Measurements from ENCODE around the gene FCER1G. TPM values are rescaled to one million over a fixed set of nuclear protein-coding genes. Genes with fewer than 3 reads are reported as not detected.

FCER1G gene
- total RNA-seq, 1 experiment from 2014 or later = 0.77 TPM

DNA sequence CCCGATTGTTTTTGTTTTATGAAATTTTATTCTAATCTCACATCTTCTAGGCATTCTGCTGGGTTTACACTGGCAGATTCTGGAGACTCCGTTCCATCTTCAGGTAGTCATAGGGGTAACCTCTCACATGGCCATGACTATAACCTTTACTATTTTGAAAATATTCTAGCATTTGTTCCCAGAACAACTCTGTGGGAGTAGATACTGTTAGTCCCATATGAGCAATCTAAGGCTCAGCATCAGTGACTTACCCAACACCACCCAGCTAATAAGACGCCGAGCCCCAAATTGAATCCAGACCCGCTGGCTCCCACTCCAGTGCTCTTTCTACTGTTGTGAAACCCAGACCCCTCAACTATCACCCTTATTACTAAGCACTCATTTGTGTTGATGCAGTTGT, 26.1 kb upstream of the FCER1G start:
- Histone ChIP-seq H3K36me3 (ENCODE audit: control insufficient read depth, insufficient read depth, low read length) (no peaks in the 10 kb centered on the region), H3K9me3 (ENCODE audit: control insufficient read depth, insufficient read depth, low read depth, low read length) (no peaks in the 10 kb centered on the region), H3K27me3 (ENCODE audit: control insufficient read depth, insufficient read depth, low read length) (no peaks in the 10 kb centered on the region), H3K27ac (ENCODE audit: low read length) (no peak overlapping the region), H3K4me3 (ENCODE audit: low read depth in 2 of 2, low read length in 2 of 2) (no peak overlapping the region), H3K4me1 (ENCODE audit: control insufficient read depth, insufficient read depth, low read length) (no peaks in the 10 kb centered on the region)
- no peak for TF ChIP-seq SIN3A (IDR thresholded peaks at IDR 0.05; ENCODE audit: borderline replicate concordance, insufficient read depth, low read depth, low read length)
- ChIA-PET POLR2A (no interaction called here), CTCF (no interaction called here)
- in situ Hi-C loops (cut with HindIII; ENCODE audit: low pct_unique_long_range_greater_than_20kb, low sequenced_read_pairs) (no loop called here), intact Hi-C loops (cut with micrococcal nuclease; ENCODE audit: unreplicated experiment) (no loop called here)
- DNase-seq (ENCODE audit: low read depth, low spot score) (no peak), ATAC-seq (no peak)
- BruUV-seq (replicated peaks) = no TSS peak

- ChIA-PET CTCF (interaction anchor here (0.8 to 1.2 kb wide), 2 partner anchors 189 to 191 kb away, joined by 3 read pairs; no protein-coding TSS in a partner anchor), POLR2A (interaction anchor here (0.5 to 0.6 kb wide), 2 partner anchors 12 to 198 kb away, joined by 4 read pairs; no protein-coding TSS in a partner anchor)
- in situ Hi-C loops (cut with HindIII; ENCODE audit: low pct_unique_long_range_greater_than_20kb, low sequenced_read_pairs) = no loop called here
- Histone ChIP-seq H3K4me3 (ENCODE audit: low read depth in 2 of 2, low read length in 2 of 2) (no peak overlapping the region), H3K36me3 (ENCODE audit: control insufficient read depth, insufficient read depth, low read length) (no peaks in the 10 kb centered on the region), H3K27ac (ENCODE audit: low read length) (no peak overlapping the region), H3K27me3 (ENCODE audit: control insufficient read depth, insufficient read depth, low read length) (no peaks in the 10 kb centered on the region), H3K4me1 (ENCODE audit: control insufficient read depth, insufficient read depth, low read length) (no peaks in the 10 kb centered on the region), H3K9me3 (ENCODE audit: control insufficient read depth, insufficient read depth, low read depth, low read length) (no peaks in the 10 kb centered on the region)
- intact Hi-C loops (cut with micrococcal nuclease; ENCODE audit: unreplicated experiment) = loop anchor here (5.0 kb wide), 1 partner anchor 181 kb away; no protein-coding TSS in a partner anchor
- no peak for TF ChIP-seq SIN3A (IDR thresholded peaks at IDR 0.05; ENCODE audit: borderline replicate concordance, insufficient read depth, low read depth, low read length)
- TF ChIP-seq CTCF (IDR thresholded peaks at IDR 0.05) = no peak
- no peak for TF ChIP-seq TCF7L2 (IDR thresholded peaks at IDR 0.05; ENCODE audit: low read depth, low read length)
- TF ChIP-seq, protein P1, sequence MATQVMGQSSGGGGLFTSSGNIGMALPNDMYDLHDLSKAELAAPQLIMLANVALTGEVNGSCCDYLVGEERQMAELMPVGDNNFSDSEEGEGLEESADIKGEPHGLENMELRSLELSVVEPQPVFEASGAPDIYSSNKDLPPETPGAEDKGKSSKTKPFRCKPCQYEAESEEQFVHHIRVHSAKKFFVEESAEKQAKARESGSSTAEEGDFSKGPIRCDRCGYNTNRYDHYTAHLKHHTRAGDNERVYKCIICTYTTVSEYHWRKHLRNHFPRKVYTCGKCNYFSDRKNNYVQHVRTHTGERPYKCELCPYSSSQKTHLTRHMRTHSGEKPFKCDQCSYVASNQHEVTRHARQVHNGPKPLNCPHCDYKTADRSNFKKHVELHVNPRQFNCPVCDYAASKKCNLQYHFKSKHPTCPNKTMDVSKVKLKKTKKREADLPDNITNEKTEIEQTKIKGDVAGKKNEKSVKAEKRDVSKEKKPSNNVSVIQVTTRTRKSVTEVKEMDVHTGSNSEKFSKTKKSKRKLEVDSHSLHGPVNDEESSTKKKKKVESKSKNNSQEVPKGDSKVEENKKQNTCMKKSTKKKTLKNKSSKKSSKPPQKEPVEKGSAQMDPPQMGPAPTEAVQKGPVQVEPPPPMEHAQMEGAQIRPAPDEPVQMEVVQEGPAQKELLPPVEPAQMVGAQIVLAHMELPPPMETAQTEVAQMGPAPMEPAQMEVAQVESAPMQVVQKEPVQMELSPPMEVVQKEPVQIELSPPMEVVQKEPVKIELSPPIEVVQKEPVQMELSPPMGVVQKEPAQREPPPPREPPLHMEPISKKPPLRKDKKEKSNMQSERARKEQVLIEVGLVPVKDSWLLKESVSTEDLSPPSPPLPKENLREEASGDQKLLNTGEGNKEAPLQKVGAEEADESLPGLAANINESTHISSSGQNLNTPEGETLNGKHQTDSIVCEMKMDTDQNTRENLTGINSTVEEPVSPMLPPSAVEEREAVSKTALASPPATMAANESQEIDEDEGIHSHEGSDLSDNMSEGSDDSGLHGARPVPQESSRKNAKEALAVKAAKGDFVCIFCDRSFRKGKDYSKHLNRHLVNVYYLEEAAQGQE (IDR thresholded peaks at IDR 0.05; ENCODE audit: insufficient read depth in 1 of 2, low read depth in 2 of 2, low read length in 1 of 2) = no peak
- TF ChIP-seq POLR2AphosphoS5 (IDR thresholded peaks at IDR 0.05; ENCODE audit: low read depth, low read length) = no peak
- DNase-seq (ENCODE audit: low read depth, low spot score) (no peak), ATAC-seq (no peak)
- no TSS peak for BruUV-seq (replicated peaks)
Observed at GRCh38 chr1:161190962-161191521, 24.1 kb upstream of the FCER1G start.

DNA sequence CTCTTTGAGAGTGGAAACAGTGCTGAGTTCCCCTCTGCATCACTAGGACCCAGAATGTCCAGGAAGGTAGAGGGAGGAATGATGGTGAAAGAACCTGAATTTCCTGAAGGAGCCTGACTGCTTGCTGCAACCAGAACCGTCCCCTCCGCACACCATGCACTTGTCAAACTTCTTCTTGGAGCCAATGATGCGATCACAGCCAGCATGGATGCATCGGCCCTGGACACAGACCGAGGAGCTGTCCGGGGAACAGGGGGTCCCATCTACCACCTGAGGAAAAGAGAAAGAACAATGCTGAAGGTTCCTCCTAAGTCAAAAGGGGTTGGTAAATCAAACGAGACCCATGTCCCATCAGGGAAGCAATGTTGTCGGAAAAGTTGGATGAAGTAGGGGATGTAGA, 23.1 kb upstream of the FCER1G start:
- CTCF ChIA-PET = interaction anchor here (0.6 to 1.2 kb wide), 3 partner anchors 34 to 190 kb away, joined by 3 to 4 read pairs (median 3); partner anchors contain the start of gene TOMM40L
- ATAC-seq = no peak
- Histone ChIP-seq H3K27ac (ENCODE audit: low read length) (no peak overlapping the region), H3K4me1 (ENCODE audit: control insufficient read depth, insufficient read depth, low read length) (no peaks in the 10 kb centered on the region), H3K36me3 (ENCODE audit: control insufficient read depth, insufficient read depth, low read length) (no peaks in the 10 kb centered on the region), H3K4me3 (ENCODE audit: low read depth in 2 of 2, low read length in 2 of 2) (no peak overlapping the region), H3K27me3 (ENCODE audit: control insufficient read depth, insufficient read depth, low read length) (no peaks in the 10 kb centered on the region), H3K9me3 (ENCODE audit: control insufficient read depth, insufficient read depth, low read depth, low read length) (no peaks in the 10 kb centered on the region)
- in situ Hi-C loops (cut with HindIII; ENCODE audit: low pct_unique_long_range_greater_than_20kb, low sequenced_read_pairs) = no loop called here
- no peak for DNase-seq (ENCODE audit: low read depth, low spot score)
- intact Hi-C loops (cut with micrococcal nuclease; ENCODE audit: unreplicated experiment) = loop anchor here (5.0 kb wide), 1 partner anchor 180 kb away; no protein-coding TSS in a partner anchor
- no TSS peak for BruUV-seq (replicated peaks)
- no peak for TF ChIP-seq POLR2AphosphoS5 (IDR thresholded peaks at IDR 0.05; ENCODE audit: low read depth, low read length)
- TF ChIP-seq CTCF (IDR thresholded peaks at IDR 0.05) = no peak
- TF ChIP-seq SIN3A (IDR thresholded peaks at IDR 0.05; ENCODE audit: borderline replicate concordance, insufficient read depth, low read depth, low read length) = no peak
- TF ChIP-seq, protein P1 (IDR thresholded peaks at IDR 0.05; ENCODE audit: insufficient read depth in 1 of 2, low read depth in 2 of 2, low read length in 1 of 2) = no peak
- TF ChIP-seq TCF7L2 (IDR thresholded peaks at IDR 0.05; ENCODE audit: low read depth, low read length) = no peak
- POLR2A ChIA-PET = no interaction called here
